PC-9 (cell line): ENCODE results near the gene TXLNB. TPM values are rescaled to one million over a fixed set of nuclear protein-coding genes. Genes with fewer than 3 reads are reported as not detected.

ENCODE experiments used
- BruUV-seq: library from RNA; stranded (reverse); fragments of 400-500 nt; replicated peaks from 2 replicates; lab custom pipeline; 2021; lab: Mats Ljungman, UMichigan
- CTCF ChIA-PET: fragments of 300-600 bp; sonication (Branson Sonifier 250); formaldehyde crosslinking; loops from one replicate; lab custom pipeline; 2022; ENCODE audit warnings: antibody characterized with exemption; lab: Charles Lee
- POLR2A ChIA-PET: fragments of 300-600 bp; sonication (Branson Sonifier 250); formaldehyde crosslinking; loops from one replicate; lab custom pipeline; 2022; ENCODE audit warnings: antibody characterized with exemption; ENCODE audit not compliant: unreplicated experiment; lab: Charles Lee
- DNase-seq, 2 experiments: peaks; one replicate each; pipeline versions ENCODE4 v3.0.0 to v3.0.0-alpha.2; 2015 to 2022; ENCODE audit warnings: mixed read lengths in 1 of 2
- H2AFZ ChIP-seq: fragments of 200-600 bp; sonication (generic); 2 replicates; pipeline ENCODE4 v1.8.1; 2017; ENCODE audit warnings: antibody characterized with exemption
- H3F3A ChIP-seq: fragments of 200-600 bp; sonication (generic); 2 replicates; pipeline ENCODE4 v1.8.1; 2017; ENCODE audit warnings: antibody characterized with exemption, mild to moderate bottlenecking, low read depth; ENCODE audit not compliant: insufficient read depth
- H3K27ac ChIP-seq: fragments of 200-600 bp; sonication (generic); 2 replicates; pipeline ENCODE4 v1.6.1; 2016; ENCODE audit warnings: mixed run types
- H3K27me3 ChIP-seq: fragments of 200-600 bp; sonication (generic); 2 replicates; pipeline ENCODE4 v1.6.1; 2016; ENCODE audit warnings: low read depth, mixed run types; ENCODE audit not compliant: insufficient read depth
- H3K36me3 ChIP-seq: fragments of 200-600 bp; sonication (generic); 2 replicates; pipeline ENCODE4 v1.6.1; 2016; ENCODE audit warnings: low read depth, mixed run types
- H3K4me1 ChIP-seq: fragments of 200-600 bp; sonication (generic); replicated peaks from 2 replicates; pipeline ENCODE4 v1.6.1; 2016; ENCODE audit warnings: mixed run types; ENCODE audit not compliant: insufficient read depth
- H3K4me2 ChIP-seq: fragments of 200-600 bp; sonication (generic); 2 replicates; pipeline ENCODE4 v1.6.1; 2017; ENCODE audit warnings: mixed run types
- H3K4me3 ChIP-seq: fragments of 200-600 bp; sonication (generic); 2 replicates; pipeline ENCODE4 v1.6.1; 2016; ENCODE audit warnings: mixed run types
- H3K79me2 ChIP-seq: fragments of 200-600 bp; sonication (generic); 2 replicates; pipeline ENCODE4 v1.6.1; 2017; ENCODE audit warnings: low read depth, mixed run types
- H3K9me2 ChIP-seq: fragments of 200-600 bp; sonication (generic); 2 replicates; pipeline ENCODE4 v1.8.1; 2017; ENCODE audit warnings: mild to moderate bottlenecking; ENCODE audit not compliant: insufficient read depth
- H3K9me3 ChIP-seq: fragments of 200-600 bp; sonication (generic); 2 replicates; pipeline ENCODE4 v1.8.1; 2016; ENCODE audit warnings: low read depth; ENCODE audit not compliant: insufficient read depth
- H4K20me1 ChIP-seq: fragments of 200-600 bp; sonication (generic); 2 replicates; pipeline ENCODE4 v1.8.1; 2017; ENCODE audit not compliant: insufficient read depth
- CTCF ChIP-seq: fragments of 200-600 bp; sonication (generic); conservative IDR thresholded peaks from 2 replicates; pipeline ENCODE4 v1.6.1; 2017; ENCODE audit warnings: mixed run types, antibody characterized with exemption, mild to moderate bottlenecking, moderate library complexity
- EZH2 ChIP-seq: fragments of 200-600 bp; sonication (generic); IDR thresholded peaks from 2 replicates; pipeline ENCODE4 v1.8.0; 2017; ENCODE audit warnings: antibody characterized with exemption, low read depth
- intact Hi-C: fragments of 100-400 bp; cut with micrococcal nuclease; formaldehyde crosslinking; loops from one replicate; pipeline ENCODE4 v1.10.0; 2022; ENCODE audit not compliant: unreplicated experiment
- total RNA-seq: library from RNA; stranded (reverse); gene quantifications from 2 replicates; pipeline ENCODE4 v1.2.3, GENCODE V29; 2021

Gene TXLNB
- total RNA-seq, 1 experiment from 2014 or later, result 0.09 TPM

DNA sequence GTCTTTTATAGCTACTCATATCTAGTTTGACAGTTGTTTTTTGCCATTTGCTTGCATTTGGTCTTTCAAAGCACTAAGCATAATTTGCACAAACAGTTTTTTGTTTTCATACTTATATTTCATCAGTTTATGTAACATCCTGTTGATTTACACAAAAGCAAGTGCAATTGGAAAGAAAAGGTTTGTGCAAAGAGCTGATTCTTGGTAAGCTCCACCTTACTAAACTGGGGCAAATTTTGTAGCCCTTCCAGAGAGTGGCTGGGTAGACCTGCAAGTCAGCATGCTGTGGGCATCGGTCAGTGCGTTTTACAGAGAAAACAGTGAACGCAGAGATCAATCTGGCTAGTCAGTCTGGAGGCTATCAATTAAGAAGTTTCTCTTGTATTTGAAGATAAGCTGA is 34.5 kb downstream of the TXLNB start:
- Histone ChIP-seq H3K27ac (no peak overlapping the region), H4K20me1 (no peaks in the 10 kb centered on the region), H3K9me2 (peaks cover 4% of the 10 kb centered on the region), H2AFZ (no peak overlapping the region; the same call in 1 of the 2 replicates), H3K9me3 (no peaks in the 10 kb centered on the region), H3K4me1 (peaks cover 10% of the 10 kb centered on the region), H3K4me3 (no peak overlapping the region), H3F3A (no peaks in the 10 kb centered on the region), H3K79me2 (no peaks in the 10 kb centered on the region), H3K4me2 (no peak overlapping the region), H3K36me3 (no peaks in the 10 kb centered on the region), H3K27me3 (no peaks in the 10 kb centered on the region)
- no TSS peak for BruUV-seq
- CTCF ChIA-PET, result no interaction called here
- DNase-seq, result peak in 1 of 2 experiments; percentile 18
- POLR2A ChIA-PET, result no interaction called here
- TF ChIP-seq EZH2 (no peak), CTCF (no peak)
- intact Hi-C loops, result no loop called here

- Histone ChIP-seq H3K27me3 (no peaks in the 10 kb centered on the region), H2AFZ (no peak overlapping the region), H4K20me1 (no peaks in the 10 kb centered on the region), H3K9me2 (peaks cover 4% of the 10 kb centered on the region; the same call in 1 of the 2 replicates), H3F3A (no peaks in the 10 kb centered on the region), H3K4me1 (peaks cover 10% of the 10 kb centered on the region), H3K36me3 (no peaks in the 10 kb centered on the region), H3K79me2 (no peaks in the 10 kb centered on the region), H3K4me3 (no peak overlapping the region), H3K9me3 (no peaks in the 10 kb centered on the region), H3K4me2 (no peak overlapping the region), H3K27ac (no peak overlapping the region)
- CTCF ChIA-PET, result no interaction called here
- intact Hi-C loops, result no loop called here
- no TSS peak for BruUV-seq
- TF ChIP-seq EZH2 (no peak), CTCF (no peak)
- DNase-seq, result no peak
- POLR2A ChIA-PET, result no interaction called here
Measured at GRCh38 chr6:139256087-139256486, 35.7 kb downstream of the TXLNB start.

- no peak overlapping the region for H2AFZ ChIP-seq
- H3F3A ChIP-seq, result no peaks in the 10 kb centered on the region
- no peaks in the 10 kb centered on the region for H3K9me3 ChIP-seq
- ChIA-PET CTCF (no interaction called here), POLR2A (no interaction called here)
- peak in 1 of 2 experiments; percentile 6 for DNase-seq
- H3K4me1 ChIP-seq, result peaks cover 10% of the 10 kb centered on the region
- intact Hi-C loops, result no loop called here
- no peak overlapping the region for H3K27ac ChIP-seq
- H3K9me2 ChIP-seq, result no peaks in the 10 kb centered on the region
- H3K4me3 ChIP-seq, result no peak overlapping the region
- TF ChIP-seq CTCF (no peak), EZH2 (no peak)
- no peaks in the 10 kb centered on the region for H3K36me3 ChIP-seq
- no peak overlapping the region for H3K4me2 ChIP-seq
- no TSS peak for BruUV-seq
- H4K20me1 ChIP-seq, result no peaks in the 10 kb centered on the region
- H3K27me3 ChIP-seq, result no peaks in the 10 kb centered on the region
- no peaks in the 10 kb centered on the region for H3K79me2 ChIP-seq
Measured at GRCh38 chr6:139254196-139254595, 37.6 kb downstream of the TXLNB start.
